ENCODE data around the gene PALM. TPM values are rescaled to one million over a fixed set of nuclear protein-coding genes. Genes with fewer than 3 reads are reported as not detected.
A peak's percentile ranks its signal among the peaks of the same experiment; 100 is the strongest.

PALM gene
- total RNA-seq, 4 donors from 2014 or later, result 4.4 to 10.2 (median 7.2) TPM

DNA sequence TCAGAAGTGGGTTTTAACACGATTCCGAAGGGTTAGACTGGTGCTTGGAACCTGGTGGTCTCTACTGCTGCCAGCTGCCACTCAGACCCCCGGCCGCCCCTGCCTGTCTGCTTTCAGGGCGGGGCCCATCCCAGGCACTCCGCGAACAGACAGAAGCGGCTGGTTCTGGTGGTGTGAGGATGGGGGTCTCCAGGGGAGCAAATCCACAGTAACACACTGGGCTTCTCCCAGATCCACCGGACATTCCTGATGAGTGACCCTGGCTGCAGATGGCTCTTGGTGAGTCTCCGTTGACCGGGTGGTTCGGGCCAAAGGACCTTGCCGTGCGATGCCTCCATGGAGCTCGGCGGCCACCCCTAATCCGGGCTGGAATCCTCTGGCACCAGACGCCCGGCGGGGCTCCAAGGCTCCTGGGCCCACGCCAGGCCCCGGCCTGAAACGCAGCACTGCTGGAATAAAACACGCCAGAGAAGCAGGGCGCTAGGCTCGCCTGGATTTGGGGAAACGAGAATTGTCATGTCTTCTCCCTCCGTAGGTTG, 86.4 kb downstream of the PALM start:
- H3K4me3 ChIP-seq, result peak overlapping the region in 2 of 4 donors; percentile 79 to 98

DNA sequence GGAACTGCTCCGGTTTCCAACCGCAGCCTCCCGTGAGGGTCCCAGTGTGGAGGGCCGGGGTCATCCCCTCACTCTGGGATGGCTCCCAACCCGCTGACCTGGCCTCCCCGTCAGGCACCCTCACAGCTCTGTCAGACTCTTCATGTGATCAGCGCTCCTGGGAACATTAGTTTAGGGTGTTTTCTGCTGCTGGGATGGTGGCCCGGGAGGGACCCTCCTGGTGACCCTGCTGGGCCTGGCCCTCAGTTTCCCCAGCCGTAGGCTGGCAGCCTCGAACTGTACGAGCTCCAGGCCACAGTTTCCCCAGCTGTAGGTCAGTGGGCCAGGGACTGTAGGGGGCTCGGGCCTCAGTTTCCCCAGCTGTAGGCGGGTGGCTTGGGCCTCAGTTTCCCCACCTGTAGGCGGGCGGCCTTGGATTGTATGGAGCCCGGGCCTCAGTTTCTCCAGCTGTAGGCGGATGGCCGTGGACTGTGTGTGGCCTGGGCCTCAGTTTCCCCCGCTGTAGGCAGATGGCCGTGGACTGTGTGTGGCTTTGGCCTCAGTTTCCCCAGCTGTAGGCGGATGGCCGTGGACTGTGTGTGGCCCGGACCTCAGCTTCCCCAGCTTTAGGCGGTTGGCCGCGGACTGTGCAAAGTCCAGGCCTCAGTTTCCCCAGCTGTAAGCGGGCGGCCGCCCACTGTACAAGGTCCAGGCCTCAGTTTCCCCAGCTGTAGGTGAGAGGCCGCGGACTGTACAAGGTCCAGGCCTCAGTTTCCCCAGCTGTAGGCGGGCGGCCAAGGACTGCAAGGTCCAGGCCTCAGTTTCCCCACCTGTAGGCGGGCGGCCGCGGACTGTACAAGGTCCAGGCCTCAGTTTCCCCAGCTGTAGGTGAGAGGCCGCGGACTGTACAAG, 87.2 kb downstream of the PALM start:
- no peaks in the 10 kb centered on the region for H3K9me3 ChIP-seq
- peaks cover 38 to 41% of the 10 kb centered on the region in 2 donors for H3K4me1 ChIP-seq
- H3K27me3 ChIP-seq, result no peaks in the 10 kb centered on the region
- in situ Hi-C loops (cut with MboI; ENCODE audit: low sequenced_read_pairs in 4 of 4) (no loop called here), intact Hi-C loops (cut with DNase I; ENCODE audit: low total_unique reads) (loop anchor here (2.0 to 10.0 kb wide), 5 partner anchors 125 to 857 kb away; partner anchors contain the start of genes FAM174C, POLRMT, RNF126 and TCF3)
- DNase-seq (no peak), ATAC-seq (no peak)
- TF ChIP-seq, protein P1, sequence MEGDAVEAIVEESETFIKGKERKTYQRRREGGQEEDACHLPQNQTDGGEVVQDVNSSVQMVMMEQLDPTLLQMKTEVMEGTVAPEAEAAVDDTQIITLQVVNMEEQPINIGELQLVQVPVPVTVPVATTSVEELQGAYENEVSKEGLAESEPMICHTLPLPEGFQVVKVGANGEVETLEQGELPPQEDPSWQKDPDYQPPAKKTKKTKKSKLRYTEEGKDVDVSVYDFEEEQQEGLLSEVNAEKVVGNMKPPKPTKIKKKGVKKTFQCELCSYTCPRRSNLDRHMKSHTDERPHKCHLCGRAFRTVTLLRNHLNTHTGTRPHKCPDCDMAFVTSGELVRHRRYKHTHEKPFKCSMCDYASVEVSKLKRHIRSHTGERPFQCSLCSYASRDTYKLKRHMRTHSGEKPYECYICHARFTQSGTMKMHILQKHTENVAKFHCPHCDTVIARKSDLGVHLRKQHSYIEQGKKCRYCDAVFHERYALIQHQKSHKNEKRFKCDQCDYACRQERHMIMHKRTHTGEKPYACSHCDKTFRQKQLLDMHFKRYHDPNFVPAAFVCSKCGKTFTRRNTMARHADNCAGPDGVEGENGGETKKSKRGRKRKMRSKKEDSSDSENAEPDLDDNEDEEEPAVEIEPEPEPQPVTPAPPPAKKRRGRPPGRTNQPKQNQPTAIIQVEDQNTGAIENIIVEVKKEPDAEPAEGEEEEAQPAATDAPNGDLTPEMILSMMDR (IDR thresholded peaks at IDR 0.05 in 4 of 5, conservative IDR thresholded peaks at IDR 0.05 in 1 of 5), result no peak
- no peak for TF ChIP-seq POLR2A (IDR thresholded peaks at IDR 0.05)
- H3K4me3 ChIP-seq, result peak overlapping the region; percentile 79 to 98 (median 86)
- no peaks in the 10 kb centered on the region for H3K36me3 ChIP-seq
- H3K27ac ChIP-seq, result peak overlapping the region; percentile 83 to 97 (median 92)

More for the DNA sequence above, 86.4 kb downstream of the PALM start:
- TF ChIP-seq POLR2A (IDR thresholded peaks at IDR 0.05), result no peak
- TF ChIP-seq, protein P1 (IDR thresholded peaks at IDR 0.05 in 4 of 5, conservative IDR thresholded peaks at IDR 0.05 in 1 of 5), result no peak
- in situ Hi-C loops (cut with MboI; ENCODE audit: low sequenced_read_pairs in 4 of 4) (no loop called here), intact Hi-C loops (cut with DNase I; ENCODE audit: low total_unique reads) (loop anchor here (5.0 to 10.0 kb wide), 3 partner anchors 133 to 480 kb away; partner anchors contain the start of genes FAM174C, POLRMT and RNF126)
- no peaks in the 10 kb centered on the region for H3K27me3 ChIP-seq
- no peaks in the 10 kb centered on the region for H3K9me3 ChIP-seq
- H3K4me1 ChIP-seq, result peaks cover 33% of the 10 kb centered on the region in 2 donors
- H3K27ac ChIP-seq, result peak overlapping the region; percentile 54 to 97 (median 71)
- DNase-seq, result no peak
- H3K36me3 ChIP-seq, result no peaks in the 10 kb centered on the region
- no peak for ATAC-seq

DNA sequence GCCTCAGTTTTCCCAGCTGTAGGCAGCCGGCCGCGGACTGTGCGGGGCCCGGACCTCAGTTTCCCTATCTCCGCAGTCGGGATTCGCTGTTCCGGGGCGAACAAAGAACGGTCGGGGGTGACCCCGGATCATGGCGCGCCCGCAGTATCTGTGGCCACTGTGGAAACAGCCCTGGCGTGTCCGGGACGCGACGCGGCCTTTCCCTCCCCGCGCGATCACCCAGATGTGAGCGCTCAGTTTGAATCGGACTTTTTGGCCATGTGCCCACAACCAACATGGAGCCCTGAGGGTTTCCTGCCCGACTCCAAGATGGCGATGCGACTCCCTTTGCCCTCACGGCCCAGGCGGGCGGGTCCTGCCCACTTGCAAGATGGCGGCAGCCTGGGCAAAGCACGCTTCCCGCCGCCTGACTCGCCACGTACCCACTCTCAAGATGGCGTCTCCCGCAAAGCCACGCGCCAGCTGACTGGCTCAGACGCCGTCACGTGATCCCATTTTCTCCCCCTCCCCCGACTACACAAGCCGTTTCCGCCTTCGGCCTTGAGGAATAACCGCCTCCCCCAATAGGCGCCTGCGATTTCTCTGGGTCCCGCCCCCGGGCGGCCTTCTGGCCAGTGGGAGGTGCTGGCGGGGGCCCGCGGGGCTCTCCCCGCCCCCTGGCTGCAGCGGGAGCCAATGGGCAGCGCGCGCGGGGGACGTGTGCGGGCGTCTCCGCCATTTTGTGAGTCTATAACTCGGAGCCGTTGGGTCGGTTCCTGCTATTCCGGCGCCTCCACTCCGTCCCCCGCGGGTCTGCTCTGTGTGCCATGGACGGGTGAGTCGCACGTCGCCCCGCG, 88.2 kb downstream of the PALM start, which contains the start of gene PTBP1:
Gene PTBP1, plus strand, starts transcription at position 761 of the 836 bp plus-strand sequence. Its CDS starts 46 bp downstream, at position 807.
- H3K9me3 ChIP-seq, result no peaks in the 10 kb centered on the region
- intact Hi-C loops (cut with DNase I; ENCODE audit: low total_unique reads) (loop anchor here (1.0 to 10.0 kb wide), 9 partner anchors 96 to 856 kb away; partner anchors contain the start of genes FAM174C, MED16, POLRMT and RNF126), in situ Hi-C loops (cut with MboI; ENCODE audit: low sequenced_read_pairs in 4 of 4) (no loop called here)
- peak; percentile 83 for TF ChIP-seq POLR2A (IDR thresholded peaks at IDR 0.05)
- TF ChIP-seq, protein P1 (IDR thresholded peaks at IDR 0.05 in 4 of 5, conservative IDR thresholded peaks at IDR 0.05 in 1 of 5), result peak in 4 of 5 experiments; percentile 28 to 58 (median 38)
- H3K27me3 ChIP-seq, result no peaks in the 10 kb centered on the region
- H3K4me1 ChIP-seq, result peaks cover 48 to 50% of the 10 kb centered on the region in 2 donors
- peak within 1 kb of the TSS; percentile 79 to 98 (median 92) for H3K4me3 ChIP-seq
- H3K27ac ChIP-seq, result peak within 1 kb of the TSS; percentile 91 to 99 (median 94)
- DNase-seq, result peak; percentile 100
- no peaks in the 10 kb centered on the region for H3K36me3 ChIP-seq
- ATAC-seq, result peak; percentile 91

Other genes starting within 250 kb of the PALM start
- 1 to 10 TPM; 2.1 to 6.2 (median 4.5) TPM for gene SHC2, start 247.9 kb upstream of the PALM start, total RNA-seq
- gene MADCAM1, start 212.4 kb upstream of the PALM start, total RNA-seq, result under 1 TPM in 1 of 4 donors, not detected in 3; 0.18 TPM
- 10 to 100 TPM; 29.5 to 64.7 (median 35.6) TPM for gene TPGS1, start 201.4 kb upstream of the PALM start, total RNA-seq
- gene CDC34, start 177.2 kb upstream of the PALM start, total RNA-seq, result 100 to 1,000 TPM in 3 of 4 donors, 10 to 100 TPM in 1; 99.0 to 174 (median 138) TPM
- gene GZMM, start 164.9 kb upstream of the PALM start, total RNA-seq, result under 1 TPM in 1 of 4 donors, not detected in 3; 0.49 TPM
- gene BSG, start 136.3 kb upstream of the PALM start, total RNA-seq, result 100 to 1,000 TPM; 305 to 380 (median 364) TPM
- under 1 TPM in 1 of 4 donors, not detected in 3; 0.10 TPM for gene HCN2, start 119.1 kb upstream of the PALM start, total RNA-seq
- 10 to 100 TPM; 43.9 to 83.4 (median 73.8) TPM for gene POLRMT, start 75.4 kb upstream of the PALM start, total RNA-seq
- not detected for gene FGF22, start 69.1 kb upstream of the PALM start, total RNA-seq
- 100 to 1,000 TPM in 3 of 4 donors, 10 to 100 TPM in 1; 72.3 to 148 (median 129) TPM for gene RNF126, start 45.7 kb upstream of the PALM start, total RNA-seq
- 10 to 100 TPM in 3 of 4 donors, 1 to 10 TPM in 1; 7.5 to 20.1 (median 15.9) TPM for gene FSTL3, start 32.5 kb upstream of the PALM start, total RNA-seq
- not detected for gene PRSS57, start 13.5 kb upstream of the PALM start, total RNA-seq
- 1 to 10 TPM in 1 of 4 donors, not detected in 3; 1.2 TPM for gene MISP, start 42.2 kb downstream of the PALM start, total RNA-seq
- gene PTBP1, start 88.5 kb downstream of the PALM start, total RNA-seq, result 10 to 100 TPM; 29.8 to 51.7 (median 36.7) TPM
- not detected for gene PLPPR3, start 113.0 kb downstream of the PALM start, total RNA-seq
- gene AZU1, start 118.9 kb downstream of the PALM start, total RNA-seq, result not detected
- under 1 TPM in 1 of 4 donors, not detected in 3; 0.51 TPM for gene PRTN3, start 132.1 kb downstream of the PALM start, total RNA-seq
- gene ELANE, start 143.4 kb downstream of the PALM start, total RNA-seq, result under 1 TPM in 2 of 4 donors, not detected in 2; 0.46 to 0.84 TPM
- 100 to 1,000 TPM; 153 to 309 (median 210) TPM for gene CFD, start 150.7 kb downstream of the PALM start, total RNA-seq
- 10 to 100 TPM; 22.0 to 67.6 (median 54.6) TPM for gene MED16, start 184.3 kb downstream of the PALM start, total RNA-seq
- gene RNU6-9, start 184.5 kb downstream of the PALM start, total RNA-seq, result not detected
- gene R3HDM4, start 204.3 kb downstream of the PALM start, total RNA-seq, result 10 to 100 TPM; 37.2 to 49.1 (median 44.3) TPM
- not detected for gene KISS1R, start 208.4 kb downstream of the PALM start, total RNA-seq
- 1 to 10 TPM; 1.8 to 9.9 (median 7.8) TPM for gene ARID3A, start 217.1 kb downstream of the PALM start, total RNA-seq

Measured in gastrocnemius medialis (tissue), 4 donors.